Osteocyte (in vitro differentiated cells): ENCODE measurements around the gene EPOP. TPM values are rescaled to one million over a fixed set of nuclear protein-coding genes. Genes with fewer than 3 reads are reported as not detected.

Experiments
- microRNA-seq: library from miRNA; unstranded; fragments of <30 nt; microRNA quantifications from one replicate; pipeline ENCODE4 v1.1.0, GENCODE V29; 2020; ENCODE audit not compliant: unreplicated experiment
- total RNA-seq: library from RNA; stranded (reverse); gene quantifications from 2 replicates; pipeline ENCODE4 v1.2.1, GENCODE V29; 2021

The EPOP gene
- total RNA-seq, 1 donor from 2014 or later = 1.0 TPM

Small RNA genes within 50 kb of the gene (microRNA-seq; reads per million reads assigned to microRNA genes)
- 1.6 reads per million for gene MIR4726
- gene MIR4734 = not detected

Other genes with a start within 250 kb of the EPOP start
- gene ARHGAP23, start 246.5 kb downstream of the EPOP start, total RNA-seq = 165 and 177 TPM in 2 replicates
- gene SRCIN1, start 69.0 kb downstream of the EPOP start, total RNA-seq = 0.05 TPM in 1 of 2 replicates, not detected in the other
- 96.1 and 107 TPM in 2 replicates for gene MLLT6, start 30.3 kb upstream of the EPOP start, total RNA-seq
- gene CISD3, start 55.4 kb upstream of the EPOP start, total RNA-seq = 15.0 and 16.7 TPM in 2 replicates
- gene PCGF2, start 73.4 kb upstream of the EPOP start, total RNA-seq = 66.1 and 66.9 TPM in 2 replicates
- gene PSMB3, start 77.8 kb upstream of the EPOP start, total RNA-seq = 144 TPM in 2 replicates
- gene PIP4K2B, start 124.6 kb upstream of the EPOP start, total RNA-seq = 70.2 and 77.4 TPM in 2 replicates
- gene CWC25, start 150.4 kb upstream of the EPOP start, total RNA-seq = 16.5 and 17.2 TPM in 2 replicates
- 1,245 and 1,310 TPM in 2 replicates for gene RPL23, start 178.8 kb upstream of the EPOP start, total RNA-seq
- gene LASP1, start 195.1 kb upstream of the EPOP start, total RNA-seq = 402 and 409 TPM in 2 replicates